Sigmoid colon (tissue), 4 donors: ENCODE data around the gene SSX4.
"Not testable (repeated sequence)": the region's sequence is repeated elsewhere in the genome, so short reads cannot be mapped to it uniquely, and the experiment has no call there.

Source experiments
- EP300 ChIP-seq, 4 donors: sonication (generic); formaldehyde crosslinking; IDR thresholded peaks; one replicate each; pipeline ENCODE4 v1.6.1; 2017; ENCODE audit warnings: antibody characterized with exemption in 4 of 4
- POLR2A ChIP-seq, 2 donors: fragments of 450-650 bp; IDR thresholded peaks; one replicate each; pipeline ENCODE4 v1.6.1; 2016; ENCODE audit warnings: antibody characterized with exemption in 2 of 2, mild to moderate bottlenecking in 2 of 2, moderate library complexity in 2 of 2
- POLR2AphosphoS5 ChIP-seq, 4 donors: sonication (generic); formaldehyde crosslinking; IDR thresholded peaks; one replicate each; pipeline ENCODE4 v1.6.1; 2017; ENCODE audit warnings: antibody characterized with exemption in 4 of 4
- TF ChIP-seq, protein P1 (sequence below), 4 experiments: fragments of 450-650 bp in 3 of 4; fragments of 200-600 bp in 1 of 4; IDR thresholded peaks; one replicate each; pipeline ENCODE4 v1.5.1; 2016 to 2019; ENCODE audit warnings: antibody characterized with exemption in 4 of 4, mild to moderate bottlenecking in 3 of 4, moderate library complexity in 2 of 4

DNA sequence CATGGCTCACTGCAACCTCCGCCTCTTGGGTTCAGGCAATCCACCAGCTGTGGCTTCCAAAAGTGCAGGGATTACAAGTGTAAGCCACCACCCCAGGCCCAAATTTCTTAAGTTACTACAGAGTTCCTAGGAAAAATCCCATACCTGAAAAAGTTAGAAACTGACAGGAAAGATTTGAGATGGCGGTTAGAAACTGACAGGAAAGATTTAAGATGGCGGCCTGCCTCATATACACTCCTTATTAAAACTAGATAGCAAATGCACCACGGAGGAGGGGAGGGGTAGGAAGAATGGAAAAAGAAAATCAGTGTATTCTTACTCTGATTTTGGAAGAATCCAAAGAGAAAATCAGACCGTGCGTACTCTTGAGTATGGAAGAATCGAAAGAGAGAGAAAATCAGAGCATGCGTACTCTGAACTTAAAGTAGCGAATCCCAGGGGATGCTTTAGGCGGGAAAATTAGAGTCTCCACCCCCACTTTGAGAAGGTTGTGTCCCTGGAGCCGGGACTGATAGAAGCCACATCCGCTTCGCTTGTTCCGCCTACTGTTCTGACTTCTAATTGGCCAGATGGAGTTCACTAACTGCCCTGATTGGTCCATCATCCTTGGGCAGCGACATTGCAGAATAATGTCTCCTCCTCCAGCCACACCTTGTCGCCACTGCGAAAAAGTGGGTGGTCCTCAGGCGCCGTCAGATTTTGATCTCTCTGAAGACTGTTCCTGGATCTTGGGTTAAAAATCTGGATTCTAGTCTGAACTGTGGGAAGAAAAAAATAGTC is 26.8 kb upstream of the SSX4 start, which contains the start of gene SSX3:
- TF ChIP-seq, protein P1, sequence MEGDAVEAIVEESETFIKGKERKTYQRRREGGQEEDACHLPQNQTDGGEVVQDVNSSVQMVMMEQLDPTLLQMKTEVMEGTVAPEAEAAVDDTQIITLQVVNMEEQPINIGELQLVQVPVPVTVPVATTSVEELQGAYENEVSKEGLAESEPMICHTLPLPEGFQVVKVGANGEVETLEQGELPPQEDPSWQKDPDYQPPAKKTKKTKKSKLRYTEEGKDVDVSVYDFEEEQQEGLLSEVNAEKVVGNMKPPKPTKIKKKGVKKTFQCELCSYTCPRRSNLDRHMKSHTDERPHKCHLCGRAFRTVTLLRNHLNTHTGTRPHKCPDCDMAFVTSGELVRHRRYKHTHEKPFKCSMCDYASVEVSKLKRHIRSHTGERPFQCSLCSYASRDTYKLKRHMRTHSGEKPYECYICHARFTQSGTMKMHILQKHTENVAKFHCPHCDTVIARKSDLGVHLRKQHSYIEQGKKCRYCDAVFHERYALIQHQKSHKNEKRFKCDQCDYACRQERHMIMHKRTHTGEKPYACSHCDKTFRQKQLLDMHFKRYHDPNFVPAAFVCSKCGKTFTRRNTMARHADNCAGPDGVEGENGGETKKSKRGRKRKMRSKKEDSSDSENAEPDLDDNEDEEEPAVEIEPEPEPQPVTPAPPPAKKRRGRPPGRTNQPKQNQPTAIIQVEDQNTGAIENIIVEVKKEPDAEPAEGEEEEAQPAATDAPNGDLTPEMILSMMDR (IDR thresholded peaks at IDR 0.05): not testable (repeated sequence)
- not testable (repeated sequence) for TF ChIP-seq POLR2A, POLR2AphosphoS5, EP300 (IDR thresholded peaks at IDR 0.05)
